GM23338 (cell line): ENCODE data around the gene PMP22. TPM values are rescaled to one million over a fixed set of nuclear protein-coding genes. Genes with fewer than 3 reads are reported as not detected.

ENCODE experiments used
- ATAC-seq: fragments of 200-7000 bp; cut with Tn5 transposase; 3 replicates; pipeline ENCODE4 v1.9.1; 2020
- DNase-seq: peaks from one replicate; pipeline ENCODE4 v3.0.0-alpha.2; 2015; ENCODE audit warnings: low spot score
- H2AFZ ChIP-seq: fragments of 200-600 bp; sonication (generic); 2 replicates; pipeline ENCODE4 v1.8.0; 2016; ENCODE audit warnings: antibody characterized with exemption, mild to moderate bottlenecking, moderate library complexity
- H3F3A ChIP-seq: fragments of 200-600 bp; sonication (generic); replicated peaks from 2 replicates; pipeline ENCODE4 v1.8.0; 2017; ENCODE audit warnings: antibody characterized with exemption, mixed run types, low read depth
- H3K27ac ChIP-seq: fragments of 200-600 bp; sonication (generic); 2 replicates; pipeline ENCODE4 v1.6.1; 2016; ENCODE audit warnings: low read depth
- H3K27me3 ChIP-seq: fragments of 200-600 bp; sonication (generic); 2 replicates; pipeline ENCODE4 v1.8.0; 2016; ENCODE audit warnings: mild to moderate bottlenecking, mixed run types, moderate library complexity; ENCODE audit not compliant: insufficient read depth
- H3K36me3 ChIP-seq: fragments of 200-600 bp; sonication (generic); 2 replicates; pipeline ENCODE4 v1.8.0; 2016; ENCODE audit warnings: mild to moderate bottlenecking; ENCODE audit not compliant: insufficient read depth
- H3K4me1 ChIP-seq: fragments of 200-600 bp; sonication (generic); 2 replicates; pipeline ENCODE4 v1.8.0; 2016; ENCODE audit warnings: mild to moderate bottlenecking, moderate library complexity; ENCODE audit not compliant: insufficient read depth
- H3K4me2 ChIP-seq: fragments of 200-600 bp; sonication (generic); 2 replicates; pipeline ENCODE4 v1.7.1; 2017; ENCODE audit warnings: mixed run types
- H3K4me3 ChIP-seq: fragments of 200-600 bp; sonication (generic); 2 replicates; pipeline ENCODE4 v1.6.1; 2016; ENCODE audit warnings: mixed run types
- H3K79me2 ChIP-seq: fragments of 200-600 bp; sonication (generic); replicated peaks from 2 replicates; pipeline ENCODE4 v1.8.0; 2017; ENCODE audit warnings: mild to moderate bottlenecking; ENCODE audit not compliant: insufficient read depth
- H3K9me2 ChIP-seq: fragments of 200-600 bp; sonication (generic); 2 replicates; pipeline ENCODE4 v1.8.0; 2017; ENCODE audit not compliant: insufficient read depth
- H4K20me1 ChIP-seq: fragments of 200-600 bp; sonication (generic); replicated peaks from 2 replicates; pipeline ENCODE4 v1.8.0; 2017; ENCODE audit warnings: mild to moderate bottlenecking; ENCODE audit not compliant: insufficient read depth
- H3K27ac Mint-ChIP-seq: 2 replicates; pipeline ENCODE4 v1.8.0; 2020; ENCODE audit warnings: inconsistent platforms, mild to moderate bottlenecking, moderate library complexity, mixed read lengths
- H3K27me3 Mint-ChIP-seq: 3 replicates; pipeline ENCODE4 v1.8.0; 2022; ENCODE audit warnings: low read depth, mild to moderate bottlenecking, moderate library complexity, mixed read lengths, inconsistent platforms; ENCODE audit not compliant: insufficient read depth, poor library complexity
- H3K36me3 Mint-ChIP-seq: 3 replicates; pipeline ENCODE4 v1.8.0; 2021; ENCODE audit warnings: low read depth, mild to moderate bottlenecking, inconsistent platforms, moderate library complexity, mixed read lengths
- H3K4me1 Mint-ChIP-seq: 3 replicates; pipeline ENCODE4 v1.8.0; 2020; ENCODE audit warnings: mild to moderate bottlenecking, inconsistent platforms, mixed read lengths
- H3K4me3 Mint-ChIP-seq: 3 replicates; pipeline ENCODE4 v1.8.0; 2021; ENCODE audit warnings: moderate library complexity, mild to moderate bottlenecking, inconsistent platforms, mixed read lengths
- H3K9me3 Mint-ChIP-seq: 3 replicates; pipeline ENCODE4 v1.8.0; 2020; ENCODE audit warnings: moderate library complexity, mild to moderate bottlenecking, inconsistent platforms, mixed read lengths
- CREB1 ChIP-seq: fragments of 250-450 bp; sonication (Bioruptor Pico); IDR thresholded peaks from 2 replicates; pipeline ENCODE4 v1.5.0; 2020; ENCODE audit warnings: low read depth, mild to moderate bottlenecking, moderate library complexity
- EZH2 ChIP-seq: fragments of 200-600 bp; sonication (generic); IDR thresholded peaks from one replicate; pipeline ENCODE4 v1.8.0; 2017; ENCODE audit warnings: antibody characterized with exemption, mild to moderate bottlenecking, low read depth; ENCODE audit not compliant: unreplicated experiment
- EZH2phosphoT487 ChIP-seq: fragments of 200-600 bp; sonication (generic); IDR thresholded peaks from one replicate; pipeline ENCODE4 v1.8.1; 2018; ENCODE audit warnings: antibody characterized with exemption; ENCODE audit not compliant: unreplicated experiment
- JUNB ChIP-seq: IDR thresholded peaks from one replicate; pipeline ENCODE4 v1.6.1; 2016; ENCODE audit warnings: antibody characterized with exemption; ENCODE audit not compliant: unreplicated experiment
- NANOG ChIP-seq: IDR thresholded peaks from 2 replicates; pipeline ENCODE4 v1.6.1; 2016; ENCODE audit warnings: antibody characterized with exemption, borderline replicate concordance
- POLR2AphosphoS5 ChIP-seq: IDR thresholded peaks from 2 replicates; pipeline ENCODE4 v1.6.1; 2016; ENCODE audit warnings: antibody characterized with exemption, low read depth
- REST ChIP-seq: IDR thresholded peaks from one replicate; pipeline ENCODE4 v1.6.1; 2018; ENCODE audit warnings: antibody characterized with exemption; ENCODE audit not compliant: unreplicated experiment
- STAT1 ChIP-seq: IDR thresholded peaks from one replicate; pipeline ENCODE4 v1.6.1; 2016; ENCODE audit warnings: antibody characterized with exemption; ENCODE audit not compliant: unreplicated experiment
- ZNF114 ChIP-seq: fragments of 250-450 bp; sonication (Bioruptor Pico); IDR thresholded peaks from 2 replicates; pipeline ENCODE4 v1.5.0; 2020; ENCODE audit warnings: mild to moderate bottlenecking, moderate library complexity
- ZNF331 ChIP-seq: fragments of 250-450 bp; sonication (Bioruptor Pico); IDR thresholded peaks from 2 replicates; pipeline ENCODE4 v1.5.0; 2020; ENCODE audit warnings: low read depth, mild to moderate bottlenecking, moderate library complexity
- polyA plus RNA-seq: library from polyadenylated mRNA; unstranded; fragments of >200 nt; fragmentation: Nextera tagmentation; extraction: Ambion mirVana; gene quantifications from 2 replicates; pipeline ENCODE4 v1.2.1, GENCODE V29; 2016
- total RNA-seq: library from RNA; depleted of rRNA; stranded (reverse); fragments of >200 nt; shearing (Covaris generic); gene quantifications from 2 replicates; pipeline ENCODE4 v1.2.3, GENCODE V29; 2014
- TF ChIP-seq, protein P1 (sequence below), 2 experiments: fragments of 200-600 bp in 1 of 2; sonication (generic) in 1 of 2; conservative IDR thresholded peaks; 2 replicates each; pipeline versions ENCODE4 v1.5.1 to v1.6.1; 2016 to 2017; ENCODE audit warnings: antibody characterized with exemption in 2 of 2, low read depth in 2 of 2, mild to moderate bottlenecking in 2 of 2, moderate library complexity in 1 of 2
- TF ChIP-seq, protein P2 (sequence below): IDR thresholded peaks from 2 replicates; pipeline ENCODE4 v1.6.1; 2016; ENCODE audit warnings: antibody characterized with exemption
- TF ChIP-seq, protein P3 (sequence below): fragments of 250-450 bp; sonication (Bioruptor Pico); IDR thresholded peaks from 2 replicates; pipeline ENCODE4 v1.5.0; 2020; ENCODE audit warnings: mild to moderate bottlenecking, moderate library complexity

PMP22 gene
- total and polyA plus RNA-seq, 2 experiments from 2014 or later: 1.2 to 2.2 TPM

- Histone ChIP-seq H3K27me3 (no peaks in the 10 kb centered on the region), H3K27ac (no peak overlapping the region), H3K9me2 (0 out of 2 replicates have a peak, but pooled peaks cover 13% of the 10 kb centered on the region), H2AFZ (no peak overlapping the region), H4K20me1 (no peaks in the 10 kb centered on the region), H3K4me3 (no peak overlapping the region), H3K4me2 (no peak overlapping the region), H3F3A (no peaks in the 10 kb centered on the region), H3K79me2 (no peaks in the 10 kb centered on the region), H3K36me3 (no peaks in the 10 kb centered on the region), H3K4me1 (no peaks in the 10 kb centered on the region)
- DNase-seq: no peak
- Mint-ChIP-seq H3K27me3 (peaks cover 2% of the 10 kb centered on the region), H3K36me3 (peaks cover 15% of the 10 kb centered on the region), H3K9me3 (peaks cover 24% of the 10 kb centered on the region), H3K4me1 (no peaks in the 10 kb centered on the region), H3K4me3 (no peak overlapping the region), H3K27ac (no peak overlapping the region)
- ATAC-seq: no peak
- no peak for TF ChIP-seq REST
- no peak for TF ChIP-seq POLR2AphosphoS5
- TF ChIP-seq, protein P1, sequence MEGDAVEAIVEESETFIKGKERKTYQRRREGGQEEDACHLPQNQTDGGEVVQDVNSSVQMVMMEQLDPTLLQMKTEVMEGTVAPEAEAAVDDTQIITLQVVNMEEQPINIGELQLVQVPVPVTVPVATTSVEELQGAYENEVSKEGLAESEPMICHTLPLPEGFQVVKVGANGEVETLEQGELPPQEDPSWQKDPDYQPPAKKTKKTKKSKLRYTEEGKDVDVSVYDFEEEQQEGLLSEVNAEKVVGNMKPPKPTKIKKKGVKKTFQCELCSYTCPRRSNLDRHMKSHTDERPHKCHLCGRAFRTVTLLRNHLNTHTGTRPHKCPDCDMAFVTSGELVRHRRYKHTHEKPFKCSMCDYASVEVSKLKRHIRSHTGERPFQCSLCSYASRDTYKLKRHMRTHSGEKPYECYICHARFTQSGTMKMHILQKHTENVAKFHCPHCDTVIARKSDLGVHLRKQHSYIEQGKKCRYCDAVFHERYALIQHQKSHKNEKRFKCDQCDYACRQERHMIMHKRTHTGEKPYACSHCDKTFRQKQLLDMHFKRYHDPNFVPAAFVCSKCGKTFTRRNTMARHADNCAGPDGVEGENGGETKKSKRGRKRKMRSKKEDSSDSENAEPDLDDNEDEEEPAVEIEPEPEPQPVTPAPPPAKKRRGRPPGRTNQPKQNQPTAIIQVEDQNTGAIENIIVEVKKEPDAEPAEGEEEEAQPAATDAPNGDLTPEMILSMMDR (conservative IDR thresholded peaks at IDR 0.05; ENCODE audit: low read depth in 2 of 2): no peak
- TF ChIP-seq ZNF114: no peak
- no peak for TF ChIP-seq CREB1 (CRISPR knock-in tag)
- no peak for TF ChIP-seq STAT1
- no peak for TF ChIP-seq NANOG
- TF ChIP-seq EZH2: no peak
- no peak for TF ChIP-seq EZH2phosphoT487
- TF ChIP-seq ZNF331 (CRISPR knock-in tag): no peak
- TF ChIP-seq, protein P2, sequence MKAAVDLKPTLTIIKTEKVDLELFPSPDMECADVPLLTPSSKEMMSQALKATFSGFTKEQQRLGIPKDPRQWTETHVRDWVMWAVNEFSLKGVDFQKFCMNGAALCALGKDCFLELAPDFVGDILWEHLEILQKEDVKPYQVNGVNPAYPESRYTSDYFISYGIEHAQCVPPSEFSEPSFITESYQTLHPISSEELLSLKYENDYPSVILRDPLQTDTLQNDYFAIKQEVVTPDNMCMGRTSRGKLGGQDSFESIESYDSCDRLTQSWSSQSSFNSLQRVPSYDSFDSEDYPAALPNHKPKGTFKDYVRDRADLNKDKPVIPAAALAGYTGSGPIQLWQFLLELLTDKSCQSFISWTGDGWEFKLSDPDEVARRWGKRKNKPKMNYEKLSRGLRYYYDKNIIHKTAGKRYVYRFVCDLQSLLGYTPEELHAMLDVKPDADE: no peak
- TF ChIP-seq JUNB: no peak
- TF ChIP-seq, protein P3, sequence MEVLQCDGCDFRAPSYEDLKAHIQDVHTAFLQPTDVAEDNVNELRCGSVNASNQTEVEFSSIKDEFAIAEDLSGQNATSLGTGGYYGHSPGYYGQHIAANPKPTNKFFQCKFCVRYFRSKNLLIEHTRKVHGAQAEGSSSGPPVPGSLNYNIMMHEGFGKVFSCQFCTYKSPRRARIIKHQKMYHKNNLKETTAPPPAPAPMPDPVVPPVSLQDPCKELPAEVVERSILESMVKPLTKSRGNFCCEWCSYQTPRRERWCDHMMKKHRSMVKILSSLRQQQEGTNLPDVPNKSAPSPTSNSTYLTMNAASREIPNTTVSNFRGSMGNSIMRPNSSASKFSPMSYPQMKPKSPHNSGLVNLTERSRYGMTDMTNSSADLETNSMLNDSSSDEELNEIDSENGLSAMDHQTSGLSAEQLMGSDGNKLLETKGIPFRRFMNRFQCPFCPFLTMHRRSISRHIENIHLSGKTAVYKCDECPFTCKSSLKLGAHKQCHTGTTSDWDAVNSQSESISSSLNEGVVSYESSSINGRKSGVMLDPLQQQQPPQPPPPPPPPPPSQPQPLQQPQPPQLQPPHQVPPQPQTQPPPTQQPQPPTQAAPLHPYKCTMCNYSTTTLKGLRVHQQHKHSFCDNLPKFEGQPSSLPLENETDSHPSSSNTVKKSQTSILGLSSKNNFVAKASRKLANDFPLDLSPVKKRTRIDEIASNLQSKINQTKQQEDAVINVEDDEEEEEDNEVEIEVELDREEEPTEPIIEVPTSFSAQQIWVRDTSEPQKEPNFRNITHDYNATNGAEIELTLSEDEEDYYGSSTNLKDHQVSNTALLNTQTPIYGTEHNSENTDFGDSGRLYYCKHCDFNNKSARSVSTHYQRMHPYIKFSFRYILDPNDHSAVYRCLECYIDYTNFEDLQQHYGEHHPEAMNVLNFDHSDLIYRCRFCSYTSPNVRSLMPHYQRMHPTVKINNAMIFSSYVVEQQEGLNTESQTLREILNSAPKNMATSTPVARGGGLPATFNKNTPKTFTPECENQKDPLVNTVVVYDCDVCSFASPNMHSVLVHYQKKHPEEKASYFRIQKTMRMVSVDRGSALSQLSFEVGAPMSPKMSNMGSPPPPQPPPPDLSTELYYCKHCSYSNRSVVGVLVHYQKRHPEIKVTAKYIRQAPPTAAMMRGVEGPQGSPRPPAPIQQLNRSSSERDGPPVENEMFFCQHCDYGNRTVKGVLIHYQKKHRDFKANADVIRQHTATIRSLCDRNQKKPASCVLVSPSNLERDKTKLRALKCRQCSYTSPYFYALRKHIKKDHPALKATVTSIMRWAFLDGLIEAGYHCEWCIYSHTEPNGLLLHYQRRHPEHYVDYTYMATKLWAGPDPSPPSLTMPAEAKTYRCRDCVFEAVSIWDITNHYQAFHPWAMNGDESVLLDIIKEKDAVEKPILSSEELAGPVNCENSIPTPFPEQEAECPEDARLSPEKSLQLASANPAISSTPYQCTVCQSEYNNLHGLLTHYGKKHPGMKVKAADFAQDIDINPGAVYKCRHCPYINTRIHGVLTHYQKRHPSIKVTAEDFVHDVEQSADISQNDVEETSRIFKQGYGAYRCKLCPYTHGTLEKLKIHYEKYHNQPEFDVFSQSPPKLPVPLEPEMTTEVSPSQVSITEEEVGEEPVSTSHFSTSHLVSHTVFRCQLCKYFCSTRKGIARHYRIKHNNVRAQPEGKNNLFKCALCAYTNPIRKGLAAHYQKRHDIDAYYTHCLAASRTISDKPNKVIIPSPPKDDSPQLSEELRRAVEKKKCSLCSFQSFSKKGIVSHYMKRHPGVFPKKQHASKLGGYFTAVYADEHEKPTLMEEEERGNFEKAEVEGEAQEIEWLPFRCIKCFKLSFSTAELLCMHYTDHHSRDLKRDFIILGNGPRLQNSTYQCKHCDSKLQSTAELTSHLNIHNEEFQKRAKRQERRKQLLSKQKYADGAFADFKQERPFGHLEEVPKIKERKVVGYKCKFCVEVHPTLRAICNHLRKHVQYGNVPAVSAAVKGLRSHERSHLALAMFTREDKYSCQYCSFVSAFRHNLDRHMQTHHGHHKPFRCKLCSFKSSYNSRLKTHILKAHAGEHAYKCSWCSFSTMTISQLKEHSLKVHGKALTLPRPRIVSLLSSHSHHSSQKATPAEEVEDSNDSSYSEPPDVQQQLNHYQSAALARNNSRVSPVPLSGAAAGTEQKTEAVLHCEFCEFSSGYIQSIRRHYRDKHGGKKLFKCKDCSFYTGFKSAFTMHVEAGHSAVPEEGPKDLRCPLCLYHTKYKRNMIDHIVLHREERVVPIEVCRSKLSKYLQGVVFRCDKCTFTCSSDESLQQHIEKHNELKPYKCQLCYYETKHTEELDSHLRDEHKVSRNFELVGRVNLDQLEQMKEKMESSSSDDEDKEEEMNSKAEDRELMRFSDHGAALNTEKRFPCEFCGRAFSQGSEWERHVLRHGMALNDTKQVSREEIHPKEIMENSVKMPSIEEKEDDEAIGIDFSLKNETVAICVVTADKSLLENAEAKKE (CRISPR knock-in tag): no peak
Measured at GRCh38 chr17:15194859-15195277, 70.3 kb downstream of the PMP22 start.
